Loucy (cell line): ENCODE results near the gene KLHL25.

Source experiments
- CTCF ChIP-seq: fragments of 200-600 bp; sonication (generic); conservative IDR thresholded peaks from 2 replicates; pipeline ENCODE4 v1.5.1; 2014; ENCODE audit warnings: mild to moderate bottlenecking, antibody characterized with exemption, low read length
- EZH2phosphoT487 ChIP-seq: fragments of 200-600 bp; IDR thresholded peaks from 2 replicates; pipeline ENCODE4 v1.6.1; 2018; ENCODE audit warnings: antibody characterized with exemption, mild to moderate bottlenecking, moderate library complexity, borderline replicate concordance

- TF ChIP-seq CTCF = no peak
- TF ChIP-seq EZH2phosphoT487 = no peak
These were observed 46.0 kb downstream of the KLHL25 start for GRCh38 chr15:85748729-85749128.
